ENCODE data around the gene ZNF316.
A peak's percentile ranks its signal among the peaks of the same experiment; 100 is the strongest.
"Not testable (repeated sequence)": the region's sequence is repeated elsewhere in the genome, so short reads cannot be mapped to it uniquely, and the experiment has no call there.

Gene ZNF316

DNA sequence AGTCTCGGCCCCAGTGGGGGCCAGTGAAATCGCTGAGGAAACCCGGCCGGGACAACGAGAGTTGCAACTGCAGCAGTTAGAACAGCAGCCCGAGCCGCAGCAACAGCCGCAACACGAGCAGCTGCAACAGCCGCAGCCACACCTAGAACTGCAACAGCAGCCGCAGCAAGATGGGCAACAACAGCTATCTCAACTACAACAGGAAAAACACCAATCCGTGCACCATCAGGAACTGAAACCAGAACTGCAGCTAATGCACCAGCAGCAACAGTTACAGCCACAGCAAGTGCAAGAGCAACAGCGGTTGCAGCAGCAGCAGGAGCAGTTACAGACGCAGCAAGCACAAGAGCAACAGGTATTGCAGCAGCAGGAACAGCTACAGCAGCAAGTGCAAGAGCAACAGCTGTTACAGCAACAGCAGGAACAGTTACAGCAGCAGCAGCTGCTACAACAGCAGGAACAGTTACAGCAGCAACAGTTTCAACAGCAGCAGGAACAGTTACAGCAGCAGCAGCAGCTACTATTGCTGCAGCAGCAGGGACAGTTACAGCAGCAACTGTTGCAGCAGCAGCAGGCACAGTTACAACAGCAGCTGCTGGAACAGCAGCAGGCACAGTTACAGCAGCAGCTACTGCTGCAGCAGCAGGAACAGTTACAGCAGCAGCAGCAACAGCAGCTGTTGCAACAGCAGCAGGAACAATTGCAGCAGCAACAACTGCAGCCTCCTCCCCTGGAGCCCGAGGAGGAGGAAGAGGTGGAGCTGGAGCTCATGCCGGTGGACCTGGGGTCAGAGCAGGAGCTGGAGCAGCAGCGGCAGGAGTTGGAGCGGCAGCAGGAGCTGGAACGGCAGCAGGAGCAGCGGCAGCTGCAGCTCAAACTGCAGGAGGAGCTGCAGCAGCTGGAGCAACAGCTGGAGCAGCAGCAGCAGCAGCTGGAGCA, 15.7 kb upstream of the ZNF316 start:
- no peak for DNase-seq (ENCODE audit: low spot score)

DNA sequence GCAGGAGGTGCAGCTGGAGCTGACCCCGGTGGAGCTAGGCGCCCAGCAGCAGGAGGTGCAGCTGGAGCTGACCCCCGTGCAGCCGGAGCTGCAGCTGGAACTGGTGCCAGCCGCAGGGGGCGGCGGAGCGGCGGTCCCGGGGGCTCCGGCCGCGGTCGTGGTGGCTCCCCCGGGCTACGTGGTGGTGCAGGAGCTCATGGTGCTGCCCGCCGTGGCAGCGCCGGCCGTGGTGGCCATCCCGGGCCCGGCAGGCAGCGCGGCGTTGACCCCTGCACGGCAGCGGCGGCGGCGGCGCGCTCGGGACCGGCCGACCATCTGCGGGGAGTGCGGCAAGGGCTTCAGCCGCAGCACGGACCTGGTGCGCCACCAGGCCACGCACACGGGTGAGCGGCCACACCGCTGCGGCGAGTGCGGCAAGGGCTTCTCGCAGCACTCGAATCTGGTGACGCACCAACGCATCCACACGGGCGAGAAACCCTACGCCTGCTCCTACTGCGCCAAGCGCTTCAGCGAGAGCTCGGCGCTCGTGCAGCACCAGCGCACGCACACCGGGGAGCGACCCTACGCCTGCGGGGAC, 14.9 kb upstream of the ZNF316 start:
- DNase-seq (ENCODE audit: low spot score), result no peak

DNA sequence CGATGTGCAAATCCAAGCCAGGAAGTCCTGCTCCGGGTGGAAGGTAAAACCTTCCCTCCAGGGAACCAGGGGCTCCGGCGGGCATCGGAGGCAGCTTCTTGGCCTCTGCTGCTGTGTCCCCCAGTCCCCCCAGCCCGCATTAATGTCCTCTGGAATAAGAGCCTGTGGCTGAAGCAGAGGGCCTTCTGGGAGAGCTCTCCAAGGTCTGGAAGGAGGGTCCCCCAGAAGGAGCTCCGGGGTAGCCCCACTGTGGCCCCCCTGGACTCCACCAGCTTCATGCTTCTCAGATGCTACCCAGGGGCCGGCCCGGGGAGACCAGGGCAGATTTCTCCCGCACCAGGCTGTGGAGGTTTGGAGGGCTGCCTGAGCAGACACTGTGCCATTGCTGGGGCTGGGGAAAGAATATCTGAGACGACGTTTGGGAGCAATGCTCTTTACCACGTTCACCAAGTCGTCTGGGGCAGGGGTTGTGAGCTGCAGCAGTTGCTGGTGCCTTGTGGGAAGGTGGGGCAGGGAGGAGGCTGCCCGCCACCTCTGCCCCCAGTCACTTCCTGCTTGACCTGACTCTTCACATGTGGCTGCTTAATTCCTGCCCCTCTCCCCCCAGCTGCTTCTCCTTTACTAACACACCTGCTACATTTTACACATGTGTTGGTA, 13.4 kb upstream of the ZNF316 start:
- DNase-seq (ENCODE audit: low spot score), result no peak

DNA sequence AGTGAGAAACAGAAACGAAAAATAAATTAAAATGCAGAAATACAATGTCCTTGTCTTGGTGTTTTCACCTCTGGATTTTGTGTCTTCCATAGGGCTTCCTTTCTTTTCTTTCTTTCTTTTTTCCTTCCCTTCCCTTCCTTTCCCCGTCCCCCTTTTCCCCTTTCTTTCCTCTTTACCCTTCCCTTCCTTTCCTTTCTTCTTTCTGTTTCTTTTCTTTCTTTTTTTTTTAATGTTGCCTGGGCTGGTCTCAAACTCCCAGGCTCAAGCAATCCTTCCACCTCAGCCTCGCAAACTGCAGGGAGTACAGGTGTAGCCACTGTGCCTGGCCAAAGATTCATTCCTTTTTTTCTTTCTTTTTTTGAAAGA, 12.9 kb upstream of the ZNF316 start:
- no peak for DNase-seq (ENCODE audit: low spot score)

DNA sequence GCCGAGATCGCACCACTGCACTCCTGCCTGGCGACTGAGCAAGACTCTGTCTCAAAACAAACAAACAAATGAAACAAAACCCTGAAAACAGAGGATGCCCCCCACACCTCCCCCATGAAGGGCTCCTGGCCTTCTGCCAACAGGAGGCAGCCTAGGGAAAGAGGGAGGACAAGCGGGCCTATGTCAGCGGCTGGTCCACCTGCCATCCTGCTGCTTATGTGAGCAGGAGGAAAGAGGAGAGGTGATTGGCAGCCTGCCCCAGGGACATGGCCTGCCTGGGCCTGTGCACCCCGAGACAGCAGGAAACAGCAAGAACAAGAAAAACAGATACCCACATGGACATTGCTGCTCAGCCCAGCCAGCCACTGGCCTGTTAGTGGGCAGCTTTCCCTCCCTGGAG, 9.1 kb upstream of the ZNF316 start:
- DNase-seq (ENCODE audit: low spot score), result no peak

DNA sequence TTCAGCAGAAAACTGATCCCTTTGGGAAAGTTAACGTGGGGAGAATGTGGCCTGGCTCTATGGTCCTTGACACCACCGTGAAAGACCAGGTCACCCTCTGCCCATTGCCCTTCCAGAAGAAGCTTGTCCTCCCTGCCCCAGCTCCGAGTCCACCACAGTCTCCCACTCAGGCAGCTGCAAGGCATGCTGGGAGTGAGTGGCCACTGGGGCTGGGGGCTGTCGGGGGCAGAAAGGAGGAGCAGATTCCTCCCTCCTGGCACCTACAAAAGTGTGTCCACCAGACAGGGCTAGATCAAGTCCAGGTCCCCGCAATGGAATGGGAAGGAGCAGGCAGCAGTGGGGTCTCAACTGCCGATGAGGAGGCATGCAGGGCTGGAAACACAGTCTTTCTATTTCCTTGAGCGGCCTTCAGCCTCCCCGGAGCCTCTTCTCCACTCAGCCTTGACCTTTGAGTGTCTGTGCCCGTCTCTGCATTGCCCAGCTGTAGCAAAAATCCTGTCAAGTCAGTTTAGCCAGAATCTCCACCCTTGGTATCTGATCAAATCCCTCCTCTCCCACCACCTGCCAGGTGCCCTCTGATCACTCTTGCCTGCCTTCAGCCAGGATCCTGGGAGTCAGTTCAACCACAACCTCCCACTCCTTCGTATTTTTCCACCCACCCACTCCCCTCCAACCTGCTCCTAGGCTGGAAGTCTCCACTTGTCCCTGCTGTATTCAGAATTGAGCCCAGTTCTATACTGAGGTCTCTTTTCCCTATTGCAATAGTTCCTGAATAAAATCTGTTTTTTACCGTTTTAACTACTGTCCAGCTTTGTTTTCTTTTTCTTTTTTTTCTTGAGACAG, 6.9 kb upstream of the ZNF316 start:
- no peak for DNase-seq (ENCODE audit: low spot score)

DNA sequence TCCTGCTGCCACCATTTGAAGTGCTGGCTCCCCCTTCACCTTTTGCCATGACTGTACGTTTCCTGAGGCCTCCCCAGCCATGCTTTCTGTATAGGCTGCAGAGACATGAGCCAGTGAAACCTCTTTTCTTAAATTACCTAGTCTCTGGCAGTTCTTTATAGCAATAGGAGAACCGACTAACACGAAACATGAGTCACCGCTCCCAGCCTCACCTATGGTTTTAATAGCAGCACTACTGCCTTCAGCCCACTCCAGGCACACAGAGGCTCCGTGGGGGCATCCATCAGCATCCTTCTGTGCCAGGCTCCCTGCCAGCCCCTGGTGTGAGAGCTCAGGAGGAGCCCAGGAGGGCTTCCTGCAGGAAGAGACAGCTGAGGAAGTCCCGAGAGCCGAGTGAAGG, 5.5 kb upstream of the ZNF316 start:
- no peak for DNase-seq (ENCODE audit: low spot score)

DNA sequence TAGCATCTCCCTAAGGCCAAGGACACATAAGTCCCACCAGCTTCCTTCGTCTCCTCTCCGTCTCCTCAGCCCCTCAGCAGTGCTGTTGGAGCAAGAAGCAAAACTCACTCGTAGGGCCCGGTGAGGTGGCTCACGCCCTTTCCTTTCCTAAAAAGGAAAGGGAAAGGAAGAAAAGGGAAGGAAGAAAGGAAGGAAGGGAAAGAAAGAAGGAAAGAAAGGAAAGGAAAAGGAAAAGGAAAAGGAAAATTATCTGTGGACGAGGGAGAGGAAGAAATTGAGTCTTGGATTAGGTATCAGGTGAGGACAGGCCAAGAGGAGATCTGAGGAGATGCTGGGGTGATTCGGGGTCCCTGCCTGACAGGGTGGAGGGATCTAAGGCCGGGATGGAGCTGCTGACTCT, 3.1 kb upstream of the ZNF316 start:
- no peak for DNase-seq (ENCODE audit: low spot score)

DNA sequence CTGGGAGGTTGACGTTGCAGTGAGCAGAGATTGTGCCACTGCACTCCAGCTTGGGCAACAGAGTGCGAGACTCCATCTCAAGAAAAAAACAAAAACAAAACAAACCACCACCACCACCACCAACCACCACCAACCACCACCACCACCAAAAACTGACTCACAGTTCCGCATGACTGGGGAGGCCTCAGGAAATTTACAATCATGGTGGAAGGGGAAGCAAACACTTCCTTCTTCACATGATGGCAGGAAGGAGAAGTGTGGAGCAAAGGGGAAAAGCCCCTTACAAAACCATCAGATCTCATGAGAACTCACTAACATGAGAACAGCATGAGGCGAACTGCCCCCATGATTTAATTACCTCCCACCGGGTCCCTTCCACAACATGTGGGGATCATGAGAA, 2.1 kb upstream of the ZNF316 start:
- not testable (repeated sequence) for DNase-seq (ENCODE audit: low spot score)

DNA sequence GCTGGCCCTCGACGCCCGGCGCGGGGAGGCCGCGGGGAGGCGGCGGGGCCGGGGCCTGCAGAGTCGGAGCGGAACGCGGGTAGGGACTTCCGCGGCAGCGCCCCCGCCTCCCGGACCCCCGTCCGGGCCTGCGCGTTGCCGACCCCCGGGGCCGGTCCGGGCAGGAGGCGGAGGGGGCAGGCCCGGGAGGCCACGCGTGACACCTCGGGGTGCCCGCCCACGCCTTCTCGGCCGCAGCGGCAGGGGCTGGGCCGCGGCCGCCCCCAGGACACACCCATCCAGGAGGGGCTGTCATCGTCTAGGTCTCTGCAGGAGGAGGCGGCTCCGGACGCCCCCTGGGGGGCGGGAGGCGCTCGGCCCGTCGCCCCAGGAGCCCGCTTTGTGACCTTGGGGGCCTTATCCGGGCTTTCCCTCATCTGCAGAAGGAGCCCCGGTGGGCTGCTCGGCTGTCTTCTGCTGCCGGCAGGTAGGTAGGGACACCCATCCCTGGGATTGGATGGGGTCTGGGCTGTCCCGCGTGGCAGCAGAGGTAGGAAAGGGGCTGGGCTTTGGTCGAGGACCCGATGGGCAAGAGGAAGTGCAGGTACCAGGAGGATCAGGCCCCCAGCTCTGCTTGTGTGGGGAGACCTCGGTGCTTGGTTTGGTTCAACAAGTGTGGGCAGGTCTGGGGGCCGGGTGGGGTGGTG, 569 bp downstream of the ZNF316 start:
- peak; percentile 47 for DNase-seq (ENCODE audit: low spot score)

DNA sequence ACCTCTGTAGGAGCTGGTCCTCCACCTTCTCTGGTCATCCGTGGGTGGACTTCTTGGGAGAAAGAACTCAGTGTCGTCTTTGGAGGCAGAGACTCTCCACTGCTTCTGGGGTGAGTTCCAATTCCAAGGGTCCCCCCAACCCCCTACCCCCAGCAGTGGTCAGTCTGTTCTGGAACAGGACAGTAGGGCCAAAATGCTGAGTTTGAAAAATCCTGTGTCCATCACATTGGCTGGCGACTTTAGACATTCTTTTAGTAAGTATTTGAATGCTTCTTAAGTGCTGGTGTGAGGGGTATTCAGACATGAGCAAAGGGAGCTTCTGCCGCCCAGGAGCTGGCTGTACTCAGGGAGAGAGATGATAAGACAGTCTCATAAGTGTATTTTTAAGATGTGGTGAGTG, 1.9 kb downstream of the ZNF316 start:
- no peak for DNase-seq (ENCODE audit: low spot score)

DNA sequence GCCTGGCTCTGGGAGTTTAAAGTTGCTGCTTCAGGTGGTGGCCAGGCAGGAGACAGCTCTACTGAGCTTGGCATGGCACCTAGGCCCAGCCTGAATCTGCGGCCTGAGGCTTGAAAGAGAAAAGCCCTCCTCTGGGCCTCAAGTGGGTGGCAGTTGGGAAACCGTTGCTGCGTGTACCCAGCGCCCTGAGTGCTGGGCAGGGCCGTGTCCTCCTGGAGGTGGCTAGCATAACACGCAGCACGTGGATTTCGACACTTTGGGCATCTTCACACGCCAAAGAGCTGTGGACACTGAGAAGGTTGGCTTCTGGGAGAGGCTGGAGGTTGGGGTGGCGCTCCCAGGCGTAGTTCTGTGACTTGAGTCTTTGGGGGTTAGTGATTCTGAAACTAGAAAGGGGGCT, 2.5 kb downstream of the ZNF316 start:
- DNase-seq (ENCODE audit: low spot score), result no peak

DNA sequence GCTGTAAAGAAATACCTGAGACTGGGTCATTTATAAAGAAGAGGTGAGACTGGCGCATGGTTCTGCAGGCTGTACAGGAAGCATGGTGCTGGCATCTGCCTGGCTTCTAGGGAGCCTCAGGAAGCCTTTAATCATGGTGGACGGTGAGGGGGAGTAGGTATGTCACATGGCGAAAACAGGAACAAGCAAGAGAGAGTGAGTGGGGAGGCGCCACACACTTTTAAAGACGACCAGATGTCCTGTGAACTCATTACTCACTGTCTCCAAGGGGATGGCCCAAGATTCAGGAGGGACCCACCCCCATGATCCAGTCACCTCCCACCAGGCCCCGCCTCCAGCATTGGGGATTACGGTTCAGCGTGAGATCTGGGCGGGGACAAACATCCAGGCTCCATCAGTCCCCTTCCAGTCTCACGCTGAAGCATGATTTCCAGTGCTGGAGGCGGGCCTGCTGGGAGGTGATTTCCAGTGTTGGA, 3.2 kb downstream of the ZNF316 start:
- no peak for DNase-seq (ENCODE audit: low spot score)

DNA sequence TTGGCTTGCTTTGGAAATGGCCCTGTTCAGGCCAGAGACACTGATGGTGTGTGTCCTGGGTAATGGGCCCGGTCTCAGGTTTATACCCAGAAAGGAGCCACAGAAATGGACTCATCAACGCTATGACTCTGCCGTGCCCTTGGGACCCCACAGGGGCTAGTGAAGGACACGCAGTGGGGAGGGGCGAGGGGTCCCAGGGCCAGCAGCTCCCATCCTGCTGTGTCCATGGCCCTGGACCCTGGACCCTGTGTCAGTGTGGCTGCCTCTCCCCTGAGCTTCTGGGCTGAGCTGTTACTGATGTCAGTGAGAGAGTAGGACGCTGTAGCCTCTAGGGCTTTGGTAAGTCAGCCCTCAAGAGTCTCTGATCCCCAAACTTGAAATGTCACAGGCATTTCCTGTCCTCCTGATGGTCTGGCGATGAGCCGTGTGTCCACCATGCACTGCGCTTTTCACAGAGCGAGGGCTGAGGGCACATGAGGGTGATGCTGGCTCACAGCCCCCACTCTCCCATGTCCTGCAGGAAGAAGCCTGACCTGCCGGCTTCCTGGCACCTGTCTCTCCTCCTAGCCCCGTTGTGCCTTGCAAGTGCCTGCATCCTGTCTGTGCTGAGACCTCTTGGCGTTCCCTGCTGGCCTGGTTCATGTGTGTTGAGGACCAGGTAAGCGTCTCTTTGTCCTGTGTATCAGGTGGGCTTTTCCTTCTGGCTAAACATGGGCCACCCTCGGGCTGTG, 4.4 kb downstream of the ZNF316 start:
- no peak for DNase-seq (ENCODE audit: low spot score)

DNA sequence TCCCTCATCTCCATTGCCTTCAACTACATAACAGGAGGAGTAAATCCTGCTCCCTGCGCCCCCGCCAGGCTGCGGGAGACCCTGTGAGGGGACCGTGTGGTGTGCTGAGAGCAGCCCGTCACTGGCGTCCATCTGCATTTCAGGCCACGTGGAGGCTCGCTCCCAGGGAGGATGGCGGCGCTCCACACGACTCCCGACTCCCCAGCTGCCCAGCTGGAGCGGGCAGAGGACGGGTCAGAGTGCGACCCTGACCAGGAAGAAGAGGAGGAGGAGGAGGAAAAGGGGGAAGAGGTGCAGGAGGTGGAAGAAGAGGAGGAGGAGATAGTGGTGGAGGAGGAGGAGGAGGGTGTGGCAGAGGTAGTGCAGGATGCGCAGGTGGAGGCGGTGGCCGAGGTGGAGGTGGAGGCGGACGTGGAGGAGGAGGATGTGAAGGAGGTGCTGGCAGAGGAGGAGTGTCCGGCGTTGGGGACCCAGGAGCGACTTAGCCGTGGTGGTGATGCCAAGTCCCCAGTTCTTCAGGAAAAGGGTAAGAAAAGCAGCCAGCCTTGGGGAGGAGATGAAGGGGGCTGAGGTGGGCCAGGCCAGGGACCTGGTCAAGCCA, 5.2 kb downstream of the ZNF316 start:
- DNase-seq (ENCODE audit: low spot score), result no peak

DNA sequence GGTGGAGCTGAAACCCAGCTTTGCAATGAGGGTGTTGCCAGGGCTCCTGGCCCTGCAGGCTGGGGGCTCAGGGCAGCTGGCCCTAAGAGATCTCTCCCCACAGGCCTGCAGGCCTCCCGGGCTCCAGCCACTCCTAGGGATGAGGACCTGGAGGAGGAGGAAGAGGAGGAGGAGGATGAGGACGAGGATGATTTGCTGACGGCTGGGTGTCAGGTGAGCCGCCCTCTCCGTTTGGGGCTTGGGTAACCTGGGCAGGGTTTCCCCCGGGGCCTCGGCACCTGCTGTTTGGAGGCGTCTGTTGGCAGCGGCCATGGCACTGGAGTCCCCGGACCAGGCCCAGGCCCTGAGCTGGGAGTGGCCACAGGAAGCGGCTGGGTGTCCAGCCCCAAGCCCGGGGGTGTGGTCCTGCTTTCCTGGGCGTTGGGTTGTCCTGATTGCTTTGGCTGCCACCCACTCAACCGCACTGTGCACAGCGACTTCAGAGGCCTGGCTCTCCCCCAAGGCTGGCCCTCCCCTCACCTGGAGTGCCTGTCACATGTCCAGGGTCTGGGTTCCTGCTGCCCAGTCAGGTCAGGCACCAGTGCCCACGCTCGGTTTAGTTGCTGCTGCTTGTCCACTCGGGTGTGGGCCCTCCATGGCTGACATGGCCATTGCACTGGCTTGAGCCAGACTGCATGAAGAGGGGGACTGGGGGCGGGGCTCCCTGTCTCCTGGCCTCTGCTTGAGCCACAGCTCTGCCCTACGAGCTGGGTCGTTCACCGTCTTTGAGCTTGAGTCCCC, 5.9 kb downstream of the ZNF316 start:
- DNase-seq (ENCODE audit: low spot score), result no peak

DNA sequence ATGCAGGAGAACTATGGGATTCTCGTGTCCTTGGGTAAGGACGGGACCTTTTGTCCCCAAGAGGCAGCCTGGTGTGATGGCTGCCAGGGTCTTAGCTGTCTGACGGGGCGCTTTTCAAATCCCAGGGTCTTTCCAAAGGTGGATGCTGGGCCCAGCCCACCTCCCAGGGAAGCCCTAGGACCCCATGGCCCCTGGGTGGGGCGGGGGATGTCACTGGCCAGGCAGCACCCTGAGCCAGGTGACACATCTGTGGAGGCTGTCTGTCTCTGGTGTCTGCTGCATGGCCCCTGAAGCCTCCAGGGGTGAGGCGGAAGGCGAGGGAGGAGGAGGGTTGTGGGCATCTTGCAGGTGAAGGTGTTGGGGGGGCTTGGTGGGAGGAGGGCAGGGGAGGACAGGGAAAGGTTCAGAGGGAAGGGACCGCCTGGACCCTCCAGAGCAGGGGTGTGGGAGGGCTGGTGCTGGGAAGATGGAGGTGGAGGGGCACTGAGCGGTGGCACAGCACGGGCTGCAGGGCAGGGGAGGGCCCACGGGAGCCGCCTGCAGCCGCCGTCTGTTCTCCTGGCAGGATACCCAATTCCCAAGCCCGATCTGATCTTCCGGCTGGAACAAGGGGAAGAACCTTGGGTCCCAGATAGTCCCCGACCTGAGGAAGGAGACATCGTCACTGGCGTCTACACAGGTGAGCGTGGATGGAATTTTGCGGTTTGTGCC, 7.0 kb downstream of the ZNF316 start:
- no peak for DNase-seq (ENCODE audit: low spot score)

DNA sequence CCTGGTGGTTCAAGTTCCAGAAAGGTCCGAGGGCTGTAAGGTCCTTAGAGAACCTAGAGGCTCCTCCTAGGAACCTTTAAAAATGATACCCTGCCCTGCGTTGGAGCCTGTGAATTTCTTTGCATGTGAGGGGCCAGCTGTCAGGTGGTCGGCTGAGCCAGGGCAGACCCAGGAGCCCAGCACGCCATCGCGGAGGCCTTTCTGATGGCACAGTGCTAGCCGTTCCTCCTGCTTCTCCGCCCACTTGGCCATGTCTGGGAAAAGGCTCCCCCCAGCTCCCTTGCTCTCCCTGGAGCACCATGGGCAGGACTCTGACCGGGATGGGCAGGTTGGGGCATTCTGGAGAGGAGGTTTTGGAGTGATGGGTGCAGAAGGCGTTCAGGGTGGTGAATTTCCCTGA, 7.6 kb downstream of the ZNF316 start:
- no peak for DNase-seq (ENCODE audit: low spot score)

DNA sequence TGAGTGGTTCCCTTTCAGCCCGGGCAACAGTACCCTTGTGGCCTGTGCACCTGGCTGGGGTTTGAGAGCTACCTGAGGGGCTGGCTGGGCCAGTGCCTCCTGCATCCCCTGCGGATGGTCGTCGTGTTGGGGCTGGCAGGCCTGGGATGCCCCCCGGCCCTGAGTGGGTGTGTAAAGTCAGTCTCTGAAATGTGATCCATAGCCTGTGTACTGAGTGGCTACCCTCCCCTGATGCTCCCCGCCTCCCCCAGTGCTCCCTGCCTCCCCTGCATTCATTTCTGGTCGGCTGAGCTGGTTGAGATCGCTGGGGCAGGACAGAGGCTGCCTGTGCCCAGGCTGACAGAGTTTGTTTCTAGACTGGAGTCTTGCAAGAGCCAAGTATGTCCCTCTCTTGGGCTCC, 9.3 kb downstream of the ZNF316 start:
- no peak for DNase-seq (ENCODE audit: low spot score)
